Middle frontal gyrus (tissue), 1 donor: ENCODE measurements around the gene DEAF1.
"Not testable (repeated sequence)": the region's sequence is repeated elsewhere in the genome, so short reads cannot be mapped to it uniquely, and the experiment has no call there.

Experiments used
- DNase-seq: peaks from one replicate; pipeline ENCODE4 v3.0.0-alpha.2; 2015; ENCODE audit warnings: low spot score; ENCODE audit errors: extremely low spot score

Gene DEAF1

GRCh38 chr11:701741-702461 lies 6.9 kb upstream of the DEAF1 start:
- DNase-seq = no peak

GRCh38 chr11:699753-700152 lies 4.7 kb upstream of the DEAF1 start:
- DNase-seq = no peak

GRCh38 chr11:699116-699508 lies 4.1 kb upstream of the DEAF1 start:
- no peak for DNase-seq

- no peak for DNase-seq
Measured at GRCh38 chr11:698493-699115, 3.6 kb upstream of the DEAF1 start.

- no peak for DNase-seq
Measured at GRCh38 chr11:697811-698311, 2.8 kb upstream of the DEAF1 start.

GRCh38 chr11:696955-697491 lies 2.0 kb upstream of the DEAF1 start:
- DNase-seq = no peak

- DNase-seq = peak; percentile 99
Measured at GRCh38 chr11:695538-696248, 671 bp upstream of the DEAF1 start, which contains the start of gene TMEM80. Gene TMEM80 (plus strand): TSS chr11:695816. CDS start chr11:695828, 12 bp downstream.

GRCh38 chr11:695288-695537 lies 191 bp upstream of the DEAF1 start:
- no peak for DNase-seq

GRCh38 chr11:693887-694562 lies 997 bp downstream of the DEAF1 start:
- DNase-seq = no peak

- DNase-seq = no peak
Measured at GRCh38 chr11:693415-693831, 1.6 kb downstream of the DEAF1 start.

GRCh38 chr11:692824-693414 lies 2.1 kb downstream of the DEAF1 start:
- no peak for DNase-seq

GRCh38 chr11:691710-692590 lies 3.1 kb downstream of the DEAF1 start:
- no peak for DNase-seq

GRCh38 chr11:690738-691633 lies 4.0 kb downstream of the DEAF1 start:
- no peak for DNase-seq

GRCh38 chr11:690244-690643 lies 4.8 kb downstream of the DEAF1 start:
- DNase-seq = not testable (repeated sequence)

GRCh38 chr11:689625-690024 lies 5.4 kb downstream of the DEAF1 start:
- DNase-seq = no peak

GRCh38 chr11:688681-689080 lies 6.3 kb downstream of the DEAF1 start:
- DNase-seq = no peak

GRCh38 chr11:687751-688150 lies 7.3 kb downstream of the DEAF1 start:
- DNase-seq = no peak

- no peak for DNase-seq
Measured at GRCh38 chr11:686451-687243, 8.4 kb downstream of the DEAF1 start.
